ENCODE data around the gene SETBP1.

The SETBP1 gene

GRCh38 chr18:44885507-44885906 is 204.8 kb downstream of the SETBP1 start:
- no peaks in the 10 kb centered on the region for H3K27me3 ChIP-seq (ENCODE audit: insufficient read depth, low read length)
- no peaks in the 10 kb centered on the region for H3K79me2 ChIP-seq (ENCODE audit: control insufficient read depth, insufficient read depth, low read length, unreplicated experiment)
- peaks cover 12% of the 10 kb centered on the region for H3K4me1 ChIP-seq (ENCODE audit: control insufficient read depth, insufficient read depth, low read length, unreplicated experiment)
- no peak overlapping the region for H3K27ac ChIP-seq (ENCODE audit: low read depth, low read length)
- H2AFZ ChIP-seq (ENCODE audit: low read length, unreplicated experiment) = no peak overlapping the region
- no peaks in the 10 kb centered on the region for H3K36me3 ChIP-seq (ENCODE audit: insufficient read depth, low read length)
- H3K4me3 ChIP-seq (ENCODE audit: low read depth, low read length) = no peak overlapping the region

- Histone ChIP-seq H3K79me2 (ENCODE audit: control insufficient read depth, insufficient read depth, low read length, unreplicated experiment) (no peaks in the 10 kb centered on the region), H3K27me3 (ENCODE audit: insufficient read depth, low read length) (no peaks in the 10 kb centered on the region), H2AFZ (ENCODE audit: low read length, unreplicated experiment) (no peak overlapping the region), H3K27ac (ENCODE audit: low read depth, low read length) (no peak overlapping the region), H3K36me3 (ENCODE audit: insufficient read depth, low read length) (no peaks in the 10 kb centered on the region), H3K4me1 (ENCODE audit: control insufficient read depth, insufficient read depth, low read length, unreplicated experiment) (peaks cover 12% of the 10 kb centered on the region), H3K4me3 (ENCODE audit: low read depth, low read length) (no peak overlapping the region)
Measured at GRCh38 chr18:44887227-44887631, 206.5 kb downstream of the SETBP1 start.

DNA sequence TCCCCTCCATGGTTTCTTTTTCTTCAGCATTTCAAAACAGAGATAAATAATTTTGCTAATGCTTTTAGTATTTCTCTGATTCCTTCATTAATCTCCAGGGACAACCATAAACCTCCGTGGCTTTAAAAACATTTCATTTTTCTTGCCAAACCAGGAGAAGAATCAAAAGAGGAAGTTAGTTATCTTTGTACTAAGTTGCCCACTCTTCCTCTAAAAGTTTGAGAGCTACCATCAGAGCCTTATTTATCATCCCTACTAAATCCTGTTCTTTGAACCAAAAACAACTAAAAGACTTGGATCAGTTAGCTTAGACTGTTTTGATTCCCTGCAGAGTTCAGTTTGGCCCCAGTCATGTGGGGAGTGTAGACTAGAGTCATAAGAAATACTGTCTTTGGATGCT is 208.4 kb downstream of the SETBP1 start:
- Histone ChIP-seq H3K4me3 (ENCODE audit: low read depth, low read length) (no peak overlapping the region), H3K36me3 (ENCODE audit: insufficient read depth, low read length) (no peaks in the 10 kb centered on the region), H3K79me2 (ENCODE audit: control insufficient read depth, insufficient read depth, low read length, unreplicated experiment) (no peaks in the 10 kb centered on the region), H3K27ac (ENCODE audit: low read depth, low read length) (no peak overlapping the region), H2AFZ (ENCODE audit: low read length, unreplicated experiment) (no peak overlapping the region), H3K27me3 (ENCODE audit: insufficient read depth, low read length) (no peaks in the 10 kb centered on the region), H3K4me1 (ENCODE audit: control insufficient read depth, insufficient read depth, low read length, unreplicated experiment) (peaks cover 12% of the 10 kb centered on the region)

DNA sequence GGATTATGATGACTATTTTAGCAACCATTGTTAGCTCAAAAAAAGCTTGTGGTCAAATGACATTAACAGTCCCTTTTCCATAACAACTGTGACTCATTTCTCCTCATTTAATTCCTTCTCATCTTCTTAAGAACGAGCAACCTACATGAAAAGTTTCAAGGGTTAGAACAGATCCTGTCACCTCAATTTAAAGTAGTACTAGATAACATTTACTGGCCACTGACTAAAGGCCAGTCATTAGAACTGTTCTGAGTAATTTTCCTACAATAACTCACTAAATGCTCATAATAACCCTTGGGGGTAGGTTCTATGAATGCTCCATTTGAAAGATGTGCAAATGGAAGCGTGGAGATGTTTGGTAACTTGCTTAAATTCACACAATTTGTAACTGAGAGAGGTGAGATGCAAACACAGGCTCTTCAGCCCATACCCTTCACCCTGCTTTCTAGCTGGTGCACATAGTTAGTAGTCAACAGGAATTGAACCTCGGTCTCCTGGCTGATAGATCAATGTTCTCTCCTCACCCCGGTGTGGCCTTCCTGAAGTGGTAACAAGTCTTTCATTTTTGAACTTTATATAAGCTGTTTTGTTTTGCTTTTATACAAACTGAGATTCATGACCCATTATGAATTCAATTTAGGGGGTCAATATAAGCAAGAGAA is 212.5 kb downstream of the SETBP1 start:
- no peaks in the 10 kb centered on the region for H3K27me3 ChIP-seq (ENCODE audit: insufficient read depth, low read length)
- no peak overlapping the region for H2AFZ ChIP-seq (ENCODE audit: low read length, unreplicated experiment)
- H3K27ac ChIP-seq (ENCODE audit: low read depth, low read length) = no peak overlapping the region
- H3K4me3 ChIP-seq (ENCODE audit: low read depth, low read length) = no peak overlapping the region
- no peaks in the 10 kb centered on the region for H3K4me1 ChIP-seq (ENCODE audit: control insufficient read depth, insufficient read depth, low read length, unreplicated experiment)
- no peaks in the 10 kb centered on the region for H3K79me2 ChIP-seq (ENCODE audit: control insufficient read depth, insufficient read depth, low read length, unreplicated experiment)
- no peaks in the 10 kb centered on the region for H3K36me3 ChIP-seq (ENCODE audit: insufficient read depth, low read length)

DNA sequence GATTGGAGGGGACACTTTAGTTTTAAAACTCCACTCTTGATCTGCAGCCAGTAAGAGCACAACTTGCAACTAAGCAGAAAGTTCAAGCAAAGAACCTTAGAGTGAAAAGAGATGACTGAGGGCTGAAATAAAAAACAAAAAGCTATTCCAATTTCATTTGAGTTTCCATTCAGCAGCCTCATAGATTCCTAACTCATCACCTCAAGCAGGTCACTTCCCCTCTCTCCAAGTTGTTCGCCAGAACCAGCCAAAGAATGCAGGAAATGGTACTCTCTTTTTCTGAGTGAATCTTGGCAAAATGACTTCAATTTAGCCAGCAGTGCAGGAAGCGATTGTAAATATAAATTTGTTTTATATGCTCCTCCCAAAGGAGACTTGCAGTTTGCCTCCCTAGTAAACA is 213.3 kb downstream of the SETBP1 start:
- no peaks in the 10 kb centered on the region for H3K27me3 ChIP-seq (ENCODE audit: insufficient read depth, low read length)
- no peak overlapping the region for H2AFZ ChIP-seq (ENCODE audit: low read length, unreplicated experiment)
- no peaks in the 10 kb centered on the region for H3K4me1 ChIP-seq (ENCODE audit: control insufficient read depth, insufficient read depth, low read length, unreplicated experiment)
- no peaks in the 10 kb centered on the region for H3K36me3 ChIP-seq (ENCODE audit: insufficient read depth, low read length)
- no peaks in the 10 kb centered on the region for H3K79me2 ChIP-seq (ENCODE audit: control insufficient read depth, insufficient read depth, low read length, unreplicated experiment)
- no peak overlapping the region for H3K4me3 ChIP-seq (ENCODE audit: low read depth, low read length)
- H3K27ac ChIP-seq (ENCODE audit: low read depth, low read length) = no peak overlapping the region

GRCh38 chr18:44895176-44895798 is 214.6 kb downstream of the SETBP1 start:
- H2AFZ ChIP-seq (ENCODE audit: low read length, unreplicated experiment) = no peak overlapping the region
- H3K4me3 ChIP-seq (ENCODE audit: low read depth, low read length) = no peak overlapping the region
- H3K79me2 ChIP-seq (ENCODE audit: control insufficient read depth, insufficient read depth, low read length, unreplicated experiment) = no peaks in the 10 kb centered on the region
- H3K27ac ChIP-seq (ENCODE audit: low read depth, low read length) = no peak overlapping the region
- no peaks in the 10 kb centered on the region for H3K36me3 ChIP-seq (ENCODE audit: insufficient read depth, low read length)
- H3K4me1 ChIP-seq (ENCODE audit: control insufficient read depth, insufficient read depth, low read length, unreplicated experiment) = no peaks in the 10 kb centered on the region
- H3K27me3 ChIP-seq (ENCODE audit: insufficient read depth, low read length) = no peaks in the 10 kb centered on the region

GRCh38 chr18:44896846-44897245 is 216.2 kb downstream of the SETBP1 start:
- Histone ChIP-seq H3K4me3 (ENCODE audit: low read depth, low read length) (no peak overlapping the region), H3K27ac (ENCODE audit: low read depth, low read length) (no peak overlapping the region), H3K36me3 (ENCODE audit: insufficient read depth, low read length) (no peaks in the 10 kb centered on the region), H3K79me2 (ENCODE audit: control insufficient read depth, insufficient read depth, low read length, unreplicated experiment) (no peaks in the 10 kb centered on the region), H3K27me3 (ENCODE audit: insufficient read depth, low read length) (no peaks in the 10 kb centered on the region), H3K4me1 (ENCODE audit: control insufficient read depth, insufficient read depth, low read length, unreplicated experiment) (no peaks in the 10 kb centered on the region), H2AFZ (ENCODE audit: low read length, unreplicated experiment) (no peak overlapping the region)

DNA sequence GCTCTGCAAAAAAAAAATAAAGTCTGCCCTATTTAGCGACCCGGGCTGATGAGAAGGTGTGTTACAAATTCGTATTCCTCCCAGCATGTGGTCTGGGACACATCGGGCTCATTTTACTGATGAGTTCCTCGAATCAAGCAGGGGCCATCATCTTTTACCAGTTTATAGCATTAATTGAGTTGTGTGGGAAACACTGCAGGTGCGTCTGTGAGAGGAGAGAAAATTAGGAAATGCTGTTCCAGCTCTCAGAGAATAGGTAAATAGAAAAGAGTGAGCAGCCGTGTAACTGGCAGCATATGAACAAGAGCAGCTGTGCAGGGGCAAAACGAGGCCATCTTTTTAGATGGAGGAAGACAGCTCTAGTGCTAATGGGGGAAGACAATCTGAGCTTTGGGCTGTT is 216.7 kb downstream of the SETBP1 start:
- Histone ChIP-seq H3K4me3 (ENCODE audit: low read depth, low read length) (no peak overlapping the region), H2AFZ (ENCODE audit: low read length, unreplicated experiment) (no peak overlapping the region), H3K27ac (ENCODE audit: low read depth, low read length) (no peak overlapping the region), H3K36me3 (ENCODE audit: insufficient read depth, low read length) (no peaks in the 10 kb centered on the region), H3K4me1 (ENCODE audit: control insufficient read depth, insufficient read depth, low read length, unreplicated experiment) (no peaks in the 10 kb centered on the region), H3K79me2 (ENCODE audit: control insufficient read depth, insufficient read depth, low read length, unreplicated experiment) (no peaks in the 10 kb centered on the region), H3K27me3 (ENCODE audit: insufficient read depth, low read length) (no peaks in the 10 kb centered on the region)

DNA sequence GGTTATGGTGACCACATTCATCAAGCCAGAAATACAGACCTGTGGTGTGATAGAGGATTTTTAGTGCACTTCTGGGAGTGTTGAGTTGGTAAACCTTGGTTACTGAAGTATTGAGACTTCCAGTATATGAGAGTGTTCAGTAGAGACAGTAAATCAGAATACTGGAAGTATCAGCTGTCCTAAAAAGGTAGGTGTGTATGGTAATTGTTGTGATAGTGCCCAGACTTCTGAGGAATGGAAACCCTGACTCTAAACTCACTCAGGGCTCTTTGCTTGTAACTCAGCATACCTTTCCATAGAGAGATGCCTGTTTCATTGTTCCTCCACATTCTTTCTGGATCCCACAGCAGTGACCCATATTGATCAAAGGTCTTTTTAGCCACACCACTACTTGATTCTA is 217.1 kb downstream of the SETBP1 start:
- Histone ChIP-seq H3K79me2 (ENCODE audit: control insufficient read depth, insufficient read depth, low read length, unreplicated experiment) (no peaks in the 10 kb centered on the region), H3K36me3 (ENCODE audit: insufficient read depth, low read length) (no peaks in the 10 kb centered on the region), H3K4me1 (ENCODE audit: control insufficient read depth, insufficient read depth, low read length, unreplicated experiment) (no peaks in the 10 kb centered on the region), H3K27ac (ENCODE audit: low read depth, low read length) (no peak overlapping the region), H3K4me3 (ENCODE audit: low read depth, low read length) (no peak overlapping the region), H3K27me3 (ENCODE audit: insufficient read depth, low read length) (no peaks in the 10 kb centered on the region), H2AFZ (ENCODE audit: low read length, unreplicated experiment) (no peak overlapping the region)

DNA sequence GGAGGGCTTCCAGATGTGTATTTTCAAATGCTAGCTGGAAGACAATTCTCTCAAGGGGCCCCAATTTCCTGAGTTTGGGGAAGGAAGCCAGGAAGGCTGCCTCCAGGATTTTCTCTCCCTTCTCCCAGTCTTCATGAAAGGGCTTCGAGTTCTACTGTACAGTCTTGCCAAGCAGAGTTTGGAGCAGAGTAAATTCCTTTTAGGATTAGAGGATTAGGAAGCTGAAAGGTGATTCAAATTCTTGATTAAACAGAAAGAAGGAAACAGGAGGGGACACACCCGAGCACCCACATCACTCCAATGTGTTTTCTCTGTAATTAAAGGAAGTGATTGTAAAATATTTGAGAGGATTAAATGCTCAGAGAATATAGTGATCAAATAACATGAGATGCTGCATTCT is 217.8 kb downstream of the SETBP1 start:
- Histone ChIP-seq H3K4me3 (ENCODE audit: low read depth, low read length) (no peak overlapping the region), H2AFZ (ENCODE audit: low read length, unreplicated experiment) (no peak overlapping the region), H3K79me2 (ENCODE audit: control insufficient read depth, insufficient read depth, low read length, unreplicated experiment) (no peaks in the 10 kb centered on the region), H3K4me1 (ENCODE audit: control insufficient read depth, insufficient read depth, low read length, unreplicated experiment) (no peaks in the 10 kb centered on the region), H3K36me3 (ENCODE audit: insufficient read depth, low read length) (no peaks in the 10 kb centered on the region), H3K27me3 (ENCODE audit: insufficient read depth, low read length) (no peaks in the 10 kb centered on the region), H3K27ac (ENCODE audit: low read depth, low read length) (no peak overlapping the region)

- Histone ChIP-seq H3K4me3 (ENCODE audit: low read depth, low read length) (no peak overlapping the region), H3K4me1 (ENCODE audit: control insufficient read depth, insufficient read depth, low read length, unreplicated experiment) (no peaks in the 10 kb centered on the region), H3K79me2 (ENCODE audit: control insufficient read depth, insufficient read depth, low read length, unreplicated experiment) (no peaks in the 10 kb centered on the region), H3K36me3 (ENCODE audit: insufficient read depth, low read length) (no peaks in the 10 kb centered on the region), H3K27ac (ENCODE audit: low read depth, low read length) (no peak overlapping the region), H2AFZ (ENCODE audit: low read length, unreplicated experiment) (no peak overlapping the region), H3K27me3 (ENCODE audit: insufficient read depth, low read length) (no peaks in the 10 kb centered on the region)
Measured at GRCh38 chr18:44899832-44900231, 219.1 kb downstream of the SETBP1 start.

Measured in ACC112 (cell line).